ENCODE results near the gene PRPF31. TPM values are rescaled to one million over a fixed set of nuclear protein-coding genes. Genes with fewer than 3 reads are reported as not detected.

Gene PRPF31
- polyA plus RNA-seq, 1 of the 3 experiments (the other 2 are of a cell fraction) = 81.0 TPM

DNA sequence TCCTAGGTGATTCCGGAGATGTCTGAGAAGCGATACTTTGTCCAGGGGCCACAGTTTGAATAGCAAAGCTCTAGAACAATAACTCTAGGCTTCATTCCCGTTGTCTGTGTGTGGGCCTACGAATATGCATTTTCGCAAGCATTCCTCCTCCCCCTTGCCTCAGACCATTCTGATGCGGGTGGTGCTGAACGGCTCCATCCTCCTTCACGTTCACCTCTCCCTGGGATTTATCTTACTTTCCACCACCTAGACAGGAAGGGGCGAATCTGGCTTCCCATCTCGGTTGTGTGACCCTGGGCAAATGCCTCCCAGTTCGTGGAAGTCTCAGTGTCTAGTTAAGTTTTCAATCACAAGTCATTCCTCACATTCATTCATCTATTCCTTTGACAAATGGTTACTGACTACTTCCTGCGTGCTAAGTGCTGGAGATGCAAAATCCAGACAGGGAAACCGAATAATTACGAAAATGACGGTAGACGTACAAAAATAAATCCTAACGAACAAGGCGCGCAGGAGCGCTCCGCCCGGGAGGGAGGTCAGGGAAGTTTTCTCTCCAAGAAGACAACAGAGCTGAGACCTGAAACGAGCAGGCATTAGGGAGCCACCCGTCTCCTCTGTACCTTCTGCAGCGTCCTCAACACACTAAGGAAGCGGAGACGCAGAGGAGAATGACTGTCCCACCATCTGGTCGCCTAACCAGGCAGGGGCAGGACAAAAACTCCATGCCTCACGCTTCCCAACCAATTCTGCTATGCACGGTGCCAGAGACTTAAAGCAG is 20.7 kb downstream of the PRPF31 start (continued):
- TF ChIP-seq, protein P1, sequence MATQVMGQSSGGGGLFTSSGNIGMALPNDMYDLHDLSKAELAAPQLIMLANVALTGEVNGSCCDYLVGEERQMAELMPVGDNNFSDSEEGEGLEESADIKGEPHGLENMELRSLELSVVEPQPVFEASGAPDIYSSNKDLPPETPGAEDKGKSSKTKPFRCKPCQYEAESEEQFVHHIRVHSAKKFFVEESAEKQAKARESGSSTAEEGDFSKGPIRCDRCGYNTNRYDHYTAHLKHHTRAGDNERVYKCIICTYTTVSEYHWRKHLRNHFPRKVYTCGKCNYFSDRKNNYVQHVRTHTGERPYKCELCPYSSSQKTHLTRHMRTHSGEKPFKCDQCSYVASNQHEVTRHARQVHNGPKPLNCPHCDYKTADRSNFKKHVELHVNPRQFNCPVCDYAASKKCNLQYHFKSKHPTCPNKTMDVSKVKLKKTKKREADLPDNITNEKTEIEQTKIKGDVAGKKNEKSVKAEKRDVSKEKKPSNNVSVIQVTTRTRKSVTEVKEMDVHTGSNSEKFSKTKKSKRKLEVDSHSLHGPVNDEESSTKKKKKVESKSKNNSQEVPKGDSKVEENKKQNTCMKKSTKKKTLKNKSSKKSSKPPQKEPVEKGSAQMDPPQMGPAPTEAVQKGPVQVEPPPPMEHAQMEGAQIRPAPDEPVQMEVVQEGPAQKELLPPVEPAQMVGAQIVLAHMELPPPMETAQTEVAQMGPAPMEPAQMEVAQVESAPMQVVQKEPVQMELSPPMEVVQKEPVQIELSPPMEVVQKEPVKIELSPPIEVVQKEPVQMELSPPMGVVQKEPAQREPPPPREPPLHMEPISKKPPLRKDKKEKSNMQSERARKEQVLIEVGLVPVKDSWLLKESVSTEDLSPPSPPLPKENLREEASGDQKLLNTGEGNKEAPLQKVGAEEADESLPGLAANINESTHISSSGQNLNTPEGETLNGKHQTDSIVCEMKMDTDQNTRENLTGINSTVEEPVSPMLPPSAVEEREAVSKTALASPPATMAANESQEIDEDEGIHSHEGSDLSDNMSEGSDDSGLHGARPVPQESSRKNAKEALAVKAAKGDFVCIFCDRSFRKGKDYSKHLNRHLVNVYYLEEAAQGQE (IDR thresholded peaks at IDR 0.05; ENCODE audit: low read depth, low read length) = no peak
- TF ChIP-seq RFX5 (IDR thresholded peaks at IDR 0.05; ENCODE audit: low read length) = no peak

DNA sequence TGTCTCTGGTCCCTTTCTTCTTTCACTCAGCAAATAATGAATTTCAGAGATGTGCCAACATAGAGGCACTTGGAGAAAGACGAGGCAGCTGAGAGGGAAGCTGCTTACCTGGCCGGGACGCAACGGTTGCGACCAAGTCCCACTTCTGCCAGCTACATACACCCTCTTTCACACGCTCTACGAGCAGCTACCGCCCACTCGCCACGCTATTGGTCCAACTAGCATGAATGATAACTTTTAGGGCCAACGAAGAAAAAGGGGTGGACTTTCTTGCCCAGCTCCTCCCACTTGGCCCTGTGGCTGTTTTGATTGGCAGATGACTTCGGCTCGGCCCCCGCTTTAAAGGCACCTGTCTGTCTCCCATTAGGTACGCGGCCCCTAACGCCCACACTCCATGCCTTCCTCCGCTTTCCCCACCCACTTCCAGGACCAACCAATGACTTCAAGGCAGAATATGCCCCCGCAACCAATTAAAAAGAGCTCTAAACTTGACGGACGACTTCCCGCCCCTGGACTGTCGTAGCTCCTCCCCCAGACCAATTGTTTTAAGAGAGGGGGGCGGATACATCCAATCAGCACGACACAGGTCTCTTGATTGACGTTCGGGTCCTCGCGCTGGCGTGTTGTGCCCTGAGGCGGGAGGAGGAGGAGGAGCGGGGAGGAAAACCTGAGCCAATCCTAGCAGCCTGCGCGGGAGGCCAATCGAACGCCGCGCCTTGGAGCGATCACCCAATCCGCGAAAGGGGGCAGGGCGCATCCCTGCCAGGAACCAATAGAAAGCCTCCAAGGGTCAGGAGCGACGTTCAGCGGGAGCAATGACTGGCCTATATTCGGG is 21.5 kb downstream of the PRPF31 start:
- H3K9ac ChIP-seq = peak overlapping the region; percentile 98
- H3F3A ChIP-seq (replicated peaks; ENCODE audit: insufficient read depth) = no peaks in the 10 kb centered on the region
- H3K27ac ChIP-seq (ENCODE audit: low read depth in 2 of 2, low read length in 1 of 2) = peak overlapping the region; percentile 41 to 88; a peak in 3 of 4 replicates
- peak overlapping the region; percentile 99 for H3K4me2 ChIP-seq
- DNase-seq = peak; percentile 96
- peaks cover 4 to 25% of the 10 kb centered on the region in 2 experiments for H3K36me3 ChIP-seq (replicated peaks in 1 of 2; ENCODE audit: control insufficient read depth in 1 of 2, insufficient read depth in 2 of 2, low read length in 1 of 2)
- peaks cover 37% of the 10 kb centered on the region for H4K20me1 ChIP-seq (ENCODE audit: insufficient read depth)
- H2AFZ ChIP-seq (ENCODE audit: low read depth) = peak overlapping the region; percentile 87
- TF ChIP-seq TAF1 (IDR thresholded peaks at IDR 0.05; ENCODE audit: borderline replicate concordance, low read depth, low read length) (0 out of 2 replicates have a peak, but pooled peaks have one; percentile 40), NRF1 (IDR thresholded peaks at IDR 0.05; ENCODE audit: low read depth, low read length) (peak; percentile 47), ELF1 (IDR thresholded peaks at IDR 0.05) (no peak), MEF2A (IDR thresholded peaks at IDR 0.05; ENCODE audit: borderline replicate concordance, low read depth) (no peak), EP300 (IDR thresholded peaks at IDR 0.05; ENCODE audit: borderline replicate concordance in 1 of 2, low read depth in 1 of 2, low read length in 1 of 2) (peak in 1 of 2 experiments; percentile 18; a peak in 1 of 4 replicates), RFX5 (IDR thresholded peaks at IDR 0.05; ENCODE audit: low read length) (peak; percentile 89), POLR2AphosphoS5 (IDR thresholded peaks at IDR 0.05; ENCODE audit: low read depth, low read length) (peak; percentile 39; the same call in 1 of the 2 replicates), CHD2 (IDR thresholded peaks at IDR 0.05; ENCODE audit: low read length, partially characterized antibody) (peak; percentile 95), SIN3A (IDR thresholded peaks at IDR 0.05; ENCODE audit: borderline replicate concordance, low read depth, low read length) (peak; percentile 43; the same call in 1 of the 2 replicates), GATA2 (CRISPR knock-in tag; IDR thresholded peaks at IDR 0.05) (no peak), FOXJ3 (CRISPR knock-in tag; IDR thresholded peaks at IDR 0.05) (peak; percentile 56; the same call in 1 of the 2 replicates), MXI1 (IDR thresholded peaks at IDR 0.05; ENCODE audit: low read depth, low read length) (peak; percentile 67)
- TF ChIP-seq, protein P2, sequence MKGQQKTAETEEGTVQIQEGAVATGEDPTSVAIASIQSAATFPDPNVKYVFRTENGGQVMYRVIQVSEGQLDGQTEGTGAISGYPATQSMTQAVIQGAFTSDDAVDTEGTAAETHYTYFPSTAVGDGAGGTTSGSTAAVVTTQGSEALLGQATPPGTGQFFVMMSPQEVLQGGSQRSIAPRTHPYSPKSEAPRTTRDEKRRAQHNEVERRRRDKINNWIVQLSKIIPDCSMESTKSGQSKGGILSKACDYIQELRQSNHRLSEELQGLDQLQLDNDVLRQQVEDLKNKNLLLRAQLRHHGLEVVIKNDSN (IDR thresholded peaks at IDR 0.05; ENCODE audit: borderline replicate concordance, low read depth) = no peak
- TF ChIP-seq, protein P3, sequence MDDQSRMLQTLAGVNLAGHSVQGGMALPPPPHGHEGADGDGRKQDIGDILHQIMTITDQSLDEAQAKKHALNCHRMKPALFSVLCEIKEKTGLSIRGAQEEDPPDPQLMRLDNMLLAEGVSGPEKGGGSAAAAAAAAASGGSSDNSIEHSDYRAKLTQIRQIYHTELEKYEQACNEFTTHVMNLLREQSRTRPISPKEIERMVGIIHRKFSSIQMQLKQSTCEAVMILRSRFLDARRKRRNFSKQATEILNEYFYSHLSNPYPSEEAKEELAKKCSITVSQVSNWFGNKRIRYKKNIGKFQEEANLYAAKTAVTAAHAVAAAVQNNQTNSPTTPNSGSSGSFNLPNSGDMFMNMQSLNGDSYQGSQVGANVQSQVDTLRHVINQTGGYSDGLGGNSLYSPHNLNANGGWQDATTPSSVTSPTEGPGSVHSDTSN (IDR thresholded peaks at IDR 0.05) = peak; percentile 98
- TF ChIP-seq, protein P4, sequence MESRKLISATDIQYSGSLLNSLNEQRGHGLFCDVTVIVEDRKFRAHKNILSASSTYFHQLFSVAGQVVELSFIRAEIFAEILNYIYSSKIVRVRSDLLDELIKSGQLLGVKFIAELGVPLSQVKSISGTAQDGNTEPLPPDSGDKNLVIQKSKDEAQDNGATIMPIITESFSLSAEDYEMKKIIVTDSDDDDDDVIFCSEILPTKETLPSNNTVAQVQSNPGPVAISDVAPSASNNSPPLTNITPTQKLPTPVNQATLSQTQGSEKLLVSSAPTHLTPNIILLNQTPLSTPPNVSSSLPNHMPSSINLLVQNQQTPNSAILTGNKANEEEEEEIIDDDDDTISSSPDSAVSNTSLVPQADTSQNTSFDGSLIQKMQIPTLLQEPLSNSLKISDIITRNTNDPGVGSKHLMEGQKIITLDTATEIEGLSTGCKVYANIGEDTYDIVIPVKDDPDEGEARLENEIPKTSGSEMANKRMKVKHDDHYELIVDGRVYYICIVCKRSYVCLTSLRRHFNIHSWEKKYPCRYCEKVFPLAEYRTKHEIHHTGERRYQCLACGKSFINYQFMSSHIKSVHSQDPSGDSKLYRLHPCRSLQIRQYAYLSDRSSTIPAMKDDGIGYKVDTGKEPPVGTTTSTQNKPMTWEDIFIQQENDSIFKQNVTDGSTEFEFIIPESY (IDR thresholded peaks at IDR 0.05; ENCODE audit: borderline replicate concordance, low read depth) = no peak
- TF ChIP-seq, protein P5, sequence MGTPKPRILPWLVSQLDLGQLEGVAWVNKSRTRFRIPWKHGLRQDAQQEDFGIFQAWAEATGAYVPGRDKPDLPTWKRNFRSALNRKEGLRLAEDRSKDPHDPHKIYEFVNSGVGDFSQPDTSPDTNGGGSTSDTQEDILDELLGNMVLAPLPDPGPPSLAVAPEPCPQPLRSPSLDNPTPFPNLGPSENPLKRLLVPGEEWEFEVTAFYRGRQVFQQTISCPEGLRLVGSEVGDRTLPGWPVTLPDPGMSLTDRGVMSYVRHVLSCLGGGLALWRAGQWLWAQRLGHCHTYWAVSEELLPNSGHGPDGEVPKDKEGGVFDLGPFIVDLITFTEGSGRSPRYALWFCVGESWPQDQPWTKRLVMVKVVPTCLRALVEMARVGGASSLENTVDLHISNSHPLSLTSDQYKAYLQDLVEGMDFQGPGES (IDR thresholded peaks at IDR 0.05; ENCODE audit: low read depth, low read length) = peak; percentile 98
- TF ChIP-seq, protein P6, sequence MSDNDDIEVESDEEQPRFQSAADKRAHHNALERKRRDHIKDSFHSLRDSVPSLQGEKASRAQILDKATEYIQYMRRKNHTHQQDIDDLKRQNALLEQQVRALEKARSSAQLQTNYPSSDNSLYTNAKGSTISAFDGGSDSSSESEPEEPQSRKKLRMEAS (IDR thresholded peaks at IDR 0.05; ENCODE audit: low read depth) = peak; percentile 55
- H3K4me3 ChIP-seq (ENCODE audit: low read depth in 2 of 2, low read length in 1 of 2) = peak overlapping the region; percentile 76 to 86
- H3K27me3 ChIP-seq (ENCODE audit: insufficient read depth) = no peaks in the 10 kb centered on the region
- H3K4me1 ChIP-seq (ENCODE audit: control insufficient read depth in 1 of 2, insufficient read depth in 2 of 2, low read depth in 1 of 2, low read length in 1 of 2) = peaks cover 0 to 24% of the 10 kb centered on the region in 2 experiments; a peak in 1 of 4 replicates
- ChIA-PET CTCF (interaction anchor here (1.1 to 1.3 kb wide), 2 partner anchors 20 to 31 kb away, joined by 3 read pairs; no protein-coding TSS in a partner anchor), POLR2A (interaction anchor here (0.6 to 3.0 kb wide), 9 partner anchors 11 to 616 kb away, joined by 3 to 30 read pairs (median 3); partner anchors contain the start of genes LENG1, MBOAT7, PRPF31 and TFPT)
- no peaks in the 10 kb centered on the region for H3K9me2 ChIP-seq
- WGBS (ENCODE audit: low lambda C conversion rate) = 1% methylated on average over 39 of the region's 46 CpGs
- peaks cover 45% of the 10 kb centered on the region for H3K79me2 ChIP-seq (ENCODE audit: insufficient read depth)
- no peaks in the 10 kb centered on the region for H3K9me3 ChIP-seq
